HG02763 (cell line): ENCODE measurements around the gene ARMC9.

Experiments used
- ATAC-seq: cut with Tn5 transposase; IDR thresholded peaks from one replicate; pipeline ENCODE4 v1.9.1; 2021; ENCODE audit warnings: mild to moderate bottlenecking, moderate library complexity; ENCODE audit not compliant: unreplicated experiment

The ARMC9 gene

GRCh38 chr2:231378026-231378722 is 179.7 kb downstream of the ARMC9 start:
- no peak for ATAC-seq

GRCh38 chr2:231379266-231380215 is 181.1 kb downstream of the ARMC9 start:
- no peak for ATAC-seq

GRCh38 chr2:231380307-231380706 is 181.9 kb downstream of the ARMC9 start:
- ATAC-seq = no peak

GRCh38 chr2:231380991-231381847 is 182.8 kb downstream of the ARMC9 start:
- ATAC-seq = no peak

- no peak for ATAC-seq
Observed at GRCh38 chr2:231382116-231382515, 183.7 kb downstream of the ARMC9 start.

- no peak for ATAC-seq
Observed at GRCh38 chr2:231383416-231384108, 185.1 kb downstream of the ARMC9 start.

GRCh38 chr2:231384109-231384435 is 185.6 kb downstream of the ARMC9 start:
- ATAC-seq = no peak

- no peak for ATAC-seq
Observed at GRCh38 chr2:231384970-231385369, 186.5 kb downstream of the ARMC9 start.

GRCh38 chr2:231385429-231385828 is 187.0 kb downstream of the ARMC9 start:
- ATAC-seq = no peak

GRCh38 chr2:231386446-231386845 is 188.0 kb downstream of the ARMC9 start:
- ATAC-seq = no peak

GRCh38 chr2:231387904-231388724 is 189.7 kb downstream of the ARMC9 start:
- ATAC-seq = no peak

- ATAC-seq = no peak
Observed at GRCh38 chr2:231388725-231389346, 190.4 kb downstream of the ARMC9 start.

GRCh38 chr2:231390667-231391066 is 192.2 kb downstream of the ARMC9 start:
- no peak for ATAC-seq

GRCh38 chr2:231391981-231392380 is 193.6 kb downstream of the ARMC9 start:
- ATAC-seq = no peak

GRCh38 chr2:231392431-231393148 is 194.2 kb downstream of the ARMC9 start:
- no peak for ATAC-seq

- ATAC-seq = no peak
Observed at GRCh38 chr2:231393149-231394131, 195.0 kb downstream of the ARMC9 start.
